Subcutaneous adipose tissue (tissue), 4 donors: ENCODE results near the gene PPM1F. TPM values are rescaled to one million over a fixed set of nuclear protein-coding genes. Genes with fewer than 3 reads are reported as not detected.

Experiments used
- CTCF ChIP-seq: fragments of 450-650 bp; IDR thresholded peaks from one replicate; pipeline ENCODE4 v1.5.1; 2016; ENCODE audit warnings: low read depth, mild to moderate bottlenecking, control low read depth, antibody characterized with exemption, moderate library complexity
- total RNA-seq, 4 donors: library from RNA; depleted of rRNA; stranded (reverse); fragments of >200 nt; gene quantifications; one replicate each; pipeline ENCODE4 v1.1.0, GENCODE V29; 2016

The PPM1F gene
- total RNA-seq, 4 donors from 2014 or later, result 15.0 to 32.2 (median 20.2) TPM

GRCh38 chr22:21873619-21874018 is 79.0 kb downstream of the PPM1F start:
- no peak for TF ChIP-seq CTCF

Other genes starting within 250 kb of the PPM1F start
- 10 to 100 TPM in 1 of 4 donors, 1 to 10 TPM in 3; 3.1 to 16.5 (median 8.6) TPM for gene YPEL1, start 217.1 kb downstream of the PPM1F start, total RNA-seq
- gene MAPK1, start 85.2 kb downstream of the PPM1F start, total RNA-seq, result 10 to 100 TPM; 29.4 to 47.3 (median 33.1) TPM
- 10 to 100 TPM; 16.6 to 27.3 (median 22.8) TPM for gene TOP3B, start 29.9 kb upstream of the PPM1F start, total RNA-seq